Measurements from ENCODE around the gene JCAD.

- no peak for TF ChIP-seq POLR2AphosphoS5 (IDR thresholded peaks at IDR 0.05)
- TF ChIP-seq, protein P1, sequence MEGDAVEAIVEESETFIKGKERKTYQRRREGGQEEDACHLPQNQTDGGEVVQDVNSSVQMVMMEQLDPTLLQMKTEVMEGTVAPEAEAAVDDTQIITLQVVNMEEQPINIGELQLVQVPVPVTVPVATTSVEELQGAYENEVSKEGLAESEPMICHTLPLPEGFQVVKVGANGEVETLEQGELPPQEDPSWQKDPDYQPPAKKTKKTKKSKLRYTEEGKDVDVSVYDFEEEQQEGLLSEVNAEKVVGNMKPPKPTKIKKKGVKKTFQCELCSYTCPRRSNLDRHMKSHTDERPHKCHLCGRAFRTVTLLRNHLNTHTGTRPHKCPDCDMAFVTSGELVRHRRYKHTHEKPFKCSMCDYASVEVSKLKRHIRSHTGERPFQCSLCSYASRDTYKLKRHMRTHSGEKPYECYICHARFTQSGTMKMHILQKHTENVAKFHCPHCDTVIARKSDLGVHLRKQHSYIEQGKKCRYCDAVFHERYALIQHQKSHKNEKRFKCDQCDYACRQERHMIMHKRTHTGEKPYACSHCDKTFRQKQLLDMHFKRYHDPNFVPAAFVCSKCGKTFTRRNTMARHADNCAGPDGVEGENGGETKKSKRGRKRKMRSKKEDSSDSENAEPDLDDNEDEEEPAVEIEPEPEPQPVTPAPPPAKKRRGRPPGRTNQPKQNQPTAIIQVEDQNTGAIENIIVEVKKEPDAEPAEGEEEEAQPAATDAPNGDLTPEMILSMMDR (IDR thresholded peaks at IDR 0.05; ENCODE audit: poor library complexity, severe bottlenecking), result no peak
- TF ChIP-seq EZH2 (IDR thresholded peaks at IDR 0.05; ENCODE audit: borderline replicate concordance, insufficient read depth, low read length, poor library complexity, severe bottlenecking), result no peak
- TF ChIP-seq, protein P2, sequence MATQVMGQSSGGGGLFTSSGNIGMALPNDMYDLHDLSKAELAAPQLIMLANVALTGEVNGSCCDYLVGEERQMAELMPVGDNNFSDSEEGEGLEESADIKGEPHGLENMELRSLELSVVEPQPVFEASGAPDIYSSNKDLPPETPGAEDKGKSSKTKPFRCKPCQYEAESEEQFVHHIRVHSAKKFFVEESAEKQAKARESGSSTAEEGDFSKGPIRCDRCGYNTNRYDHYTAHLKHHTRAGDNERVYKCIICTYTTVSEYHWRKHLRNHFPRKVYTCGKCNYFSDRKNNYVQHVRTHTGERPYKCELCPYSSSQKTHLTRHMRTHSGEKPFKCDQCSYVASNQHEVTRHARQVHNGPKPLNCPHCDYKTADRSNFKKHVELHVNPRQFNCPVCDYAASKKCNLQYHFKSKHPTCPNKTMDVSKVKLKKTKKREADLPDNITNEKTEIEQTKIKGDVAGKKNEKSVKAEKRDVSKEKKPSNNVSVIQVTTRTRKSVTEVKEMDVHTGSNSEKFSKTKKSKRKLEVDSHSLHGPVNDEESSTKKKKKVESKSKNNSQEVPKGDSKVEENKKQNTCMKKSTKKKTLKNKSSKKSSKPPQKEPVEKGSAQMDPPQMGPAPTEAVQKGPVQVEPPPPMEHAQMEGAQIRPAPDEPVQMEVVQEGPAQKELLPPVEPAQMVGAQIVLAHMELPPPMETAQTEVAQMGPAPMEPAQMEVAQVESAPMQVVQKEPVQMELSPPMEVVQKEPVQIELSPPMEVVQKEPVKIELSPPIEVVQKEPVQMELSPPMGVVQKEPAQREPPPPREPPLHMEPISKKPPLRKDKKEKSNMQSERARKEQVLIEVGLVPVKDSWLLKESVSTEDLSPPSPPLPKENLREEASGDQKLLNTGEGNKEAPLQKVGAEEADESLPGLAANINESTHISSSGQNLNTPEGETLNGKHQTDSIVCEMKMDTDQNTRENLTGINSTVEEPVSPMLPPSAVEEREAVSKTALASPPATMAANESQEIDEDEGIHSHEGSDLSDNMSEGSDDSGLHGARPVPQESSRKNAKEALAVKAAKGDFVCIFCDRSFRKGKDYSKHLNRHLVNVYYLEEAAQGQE (IDR thresholded peaks at IDR 0.05; ENCODE audit: borderline replicate concordance), result no peak
Measured at GRCh38 chr10:30073045-30073766, 13.8 kb upstream of the JCAD start.
